ENCODE results near the gene ESRRB.

DNA sequence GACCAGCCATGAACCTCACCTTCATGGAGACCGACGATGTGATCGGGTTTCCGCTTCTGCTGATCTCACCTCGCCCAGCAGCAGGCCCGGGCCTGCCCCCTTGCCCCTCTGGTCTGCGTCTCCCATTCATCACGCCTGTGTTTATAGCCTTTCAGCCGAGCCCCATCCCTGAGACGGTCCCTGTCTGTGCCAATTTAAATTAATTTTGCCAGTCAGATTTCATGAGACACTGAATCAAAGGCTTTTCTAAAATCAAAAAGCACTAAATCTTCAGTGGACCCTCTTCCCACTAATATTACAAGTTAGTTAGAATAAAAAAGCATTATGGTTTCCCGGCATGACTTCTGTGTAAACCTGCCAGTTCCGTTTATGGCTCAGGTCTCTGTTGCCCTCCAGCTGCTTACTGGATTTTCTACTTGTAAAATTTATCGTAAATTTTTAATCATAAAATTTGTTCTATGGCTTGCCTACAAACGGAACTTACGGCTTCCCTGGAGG lies 155.9 kb downstream of the ESRRB start:
- TF ChIP-seq ZNF70 (CRISPR knock-in tag; IDR thresholded peaks at IDR 0.05) (no peak), RARB (CRISPR knock-in tag; IDR thresholded peaks at IDR 0.05) (no peak), ZC3H10 (CRISPR knock-in tag; IDR thresholded peaks at IDR 0.05) (no peak), ARNTL (CRISPR knock-in tag; IDR thresholded peaks at IDR 0.05; ENCODE audit: borderline replicate concordance, low read depth) (no peak)
- TF ChIP-seq, protein P1, sequence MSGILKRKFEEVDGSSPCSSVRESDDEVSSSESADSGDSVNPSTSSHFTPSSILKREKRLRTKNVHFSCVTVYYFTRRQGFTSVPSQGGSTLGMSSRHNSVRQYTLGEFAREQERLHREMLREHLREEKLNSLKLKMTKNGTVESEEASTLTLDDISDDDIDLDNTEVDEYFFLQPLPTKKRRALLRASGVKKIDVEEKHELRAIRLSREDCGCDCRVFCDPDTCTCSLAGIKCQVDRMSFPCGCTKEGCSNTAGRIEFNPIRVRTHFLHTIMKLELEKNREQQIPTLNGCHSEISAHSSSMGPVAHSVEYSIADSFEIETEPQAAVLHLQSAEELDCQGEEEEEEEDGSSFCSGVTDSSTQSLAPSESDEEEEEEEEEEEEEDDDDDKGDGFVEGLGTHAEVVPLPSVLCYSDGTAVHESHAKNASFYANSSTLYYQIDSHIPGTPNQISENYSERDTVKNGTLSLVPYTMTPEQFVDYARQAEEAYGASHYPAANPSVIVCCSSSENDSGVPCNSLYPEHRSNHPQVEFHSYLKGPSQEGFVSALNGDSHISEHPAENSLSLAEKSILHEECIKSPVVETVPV (CRISPR knock-in tag; IDR thresholded peaks at IDR 0.05): no peak
- TF ChIP-seq, protein P2, sequence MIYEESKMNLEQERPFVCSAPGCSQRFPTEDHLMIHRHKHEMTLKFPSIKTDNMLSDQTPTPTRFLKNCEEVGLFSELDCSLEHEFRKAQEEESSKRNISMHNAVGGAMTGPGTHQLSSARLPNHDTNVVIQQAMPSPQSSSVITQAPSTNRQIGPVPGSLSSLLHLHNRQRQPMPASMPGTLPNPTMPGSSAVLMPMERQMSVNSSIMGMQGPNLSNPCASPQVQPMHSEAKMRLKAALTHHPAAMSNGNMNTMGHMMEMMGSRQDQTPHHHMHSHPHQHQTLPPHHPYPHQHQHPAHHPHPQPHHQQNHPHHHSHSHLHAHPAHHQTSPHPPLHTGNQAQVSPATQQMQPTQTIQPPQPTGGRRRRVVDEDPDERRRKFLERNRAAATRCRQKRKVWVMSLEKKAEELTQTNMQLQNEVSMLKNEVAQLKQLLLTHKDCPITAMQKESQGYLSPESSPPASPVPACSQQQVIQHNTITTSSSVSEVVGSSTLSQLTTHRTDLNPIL (CRISPR knock-in tag; IDR thresholded peaks at IDR 0.05; ENCODE audit: low read depth): no peak
